CD4-positive, alpha-beta T cell (primary cell): ENCODE measurements around the gene NINJ1. TPM values are rescaled to one million over a fixed set of nuclear protein-coding genes. Genes with fewer than 3 reads are reported as not detected.
A peak's percentile ranks its signal among the peaks of the same experiment; 100 is the strongest.

Experiments
- ATAC-seq: fragments of 200-7000 bp; cut with Tn5 transposase; one replicate; pipeline ENCODE4 v1.10.0; 2022; ENCODE audit warnings: mild to moderate bottlenecking; ENCODE audit not compliant: poor library complexity
- CTCF ChIA-PET: fragments of 350-600 bp; sonication (Branson Sonifier 250); formaldehyde crosslinking; loops from one replicate; lab custom pipeline; 2021; ENCODE audit warnings: antibody characterized with exemption, inconsistent platforms; lab: Charles Lee
- POLR2A ChIA-PET: fragments of 350-600 bp; sonication (Branson Sonifier 250); formaldehyde crosslinking; loops from one replicate; lab custom pipeline; 2021; ENCODE audit warnings: antibody characterized with exemption, inconsistent platforms; lab: Charles Lee
- DNase-seq, 14 experiments: peaks; one replicate each; pipeline ENCODE4 v3.0.0-alpha.2; 2013 to 2020; ENCODE audit warnings: mixed read lengths in 2 of 14
- H3K27ac ChIP-seq, 2 donors: one replicate each; pipeline versions ENCODE4 v1.5.1 to v1.7.0; 2013; ENCODE audit warnings: low read length in 2 of 2, low read depth in 1 of 2, mild to moderate bottlenecking in 1 of 2
- H3K27me3 ChIP-seq, 2 experiments: 1 replicate in 1 of 2; 2 replicates in 1 of 2; pipeline versions ENCODE4 v1.6.1 to v1.7.0; 2013; ENCODE audit warnings: low read length in 2 of 2, control low read depth in 1 of 2, mild to moderate bottlenecking in 1 of 2, moderate library complexity in 1 of 2; ENCODE audit not compliant: insufficient read depth in 2 of 2, control insufficient read depth in 1 of 2
- H3K36me3 ChIP-seq: one replicate; pipeline ENCODE4 v1.6.1; 2013; ENCODE audit warnings: low read length, control low read depth; ENCODE audit not compliant: insufficient read depth
- H3K4me1 ChIP-seq: one replicate; pipeline ENCODE4 v1.6.1; 2013; ENCODE audit warnings: low read length, control low read depth; ENCODE audit not compliant: insufficient read depth
- H3K4me3 ChIP-seq: one replicate; pipeline ENCODE4 v1.5.1; 2013; ENCODE audit warnings: mild to moderate bottlenecking, low read length, moderate library complexity
- H3K9me3 ChIP-seq, 2 experiments: 1 replicate in 1 of 2; 2 replicates in 1 of 2; pipeline versions ENCODE4 v1.6.1 to v1.7.0; 2013; ENCODE audit warnings: low read length in 2 of 2, mild to moderate bottlenecking in 2 of 2, control low read depth in 1 of 2, moderate library complexity in 1 of 2; ENCODE audit not compliant: control insufficient read depth in 1 of 2, insufficient read depth in 1 of 2
- H3K27ac Mint-ChIP-seq: one replicate; pipeline ENCODE4 v1.8.0; 2020; ENCODE audit warnings: mixed read lengths
- H3K27me3 Mint-ChIP-seq: one replicate; pipeline ENCODE4 v1.8.0; 2021; ENCODE audit warnings: mixed read lengths
- H3K36me3 Mint-ChIP-seq: one replicate; pipeline ENCODE4 v1.8.0; 2021; ENCODE audit warnings: low read depth, mixed read lengths
- H3K4me1 Mint-ChIP-seq: one replicate; pipeline ENCODE4 v1.8.0; 2021; ENCODE audit warnings: low read depth, mixed read lengths
- H3K4me3 Mint-ChIP-seq: one replicate; pipeline ENCODE4 v1.8.0; 2020; ENCODE audit warnings: mild to moderate bottlenecking, mixed read lengths
- H3K9me3 Mint-ChIP-seq: one replicate; pipeline ENCODE4 v1.8.0; 2020; ENCODE audit warnings: mixed read lengths
- CTCF ChIP-seq: fragments of 200-600 bp; IDR thresholded peaks from one replicate; pipeline ENCODE4 v1.8.0; 2022; ENCODE audit warnings: antibody characterized with exemption, mild to moderate bottlenecking
- intact Hi-C, 2 experiments: fragments of 100-400 bp; cut with DNase I in 1 of 2; cut with micrococcal nuclease in 1 of 2; formaldehyde crosslinking; loops; one replicate each; pipeline versions ENCODE4 v1.15.1 to v1.9.0; 2023 to 2025; cut with DNase I, micrococcal nuclease
- total RNA-seq, 174 experiments: library from RNA in 2 of 174; stranded (reverse) in 2 of 174; gene quantifications; one replicate each; pipeline ENCODE4 v1.2.3 and lab custom pipeline; 2021 to 2026

The NINJ1 gene
- total RNA-seq, 2 experiments from 2014 or later: 87.8 to 87.9 TPM

- H3K4me3 Mint-ChIP-seq: no peak overlapping the region
- no peaks in the 10 kb centered on the region for H3K27me3 Mint-ChIP-seq
- H3K27ac Mint-ChIP-seq: no peak overlapping the region
- intact Hi-C loops: loop anchor here in 1 of 2 experiments (5.0 kb wide), 1 partner anchor 806 kb away; no protein-coding TSS in a partner anchor
- H3K9me3 Mint-ChIP-seq: no peaks in the 10 kb centered on the region
- ChIA-PET POLR2A (interaction anchor here (1.1 to 1.2 kb wide), 2 partner anchors 22 to 36 kb away, joined by 4 read pairs; partner anchors contain the start of gene NINJ1), CTCF (no interaction called here)
- H3K36me3 ChIP-seq: no peaks in the 10 kb centered on the region
- ATAC-seq (no peak), DNase-seq (no peak)
- no peak for TF ChIP-seq CTCF
- H3K36me3 Mint-ChIP-seq: no peaks in the 10 kb centered on the region
- H3K9me3 ChIP-seq: no peaks in the 10 kb centered on the region
- H3K4me3 ChIP-seq: no peak overlapping the region
- peaks cover 20% of the 10 kb centered on the region for H3K4me1 Mint-ChIP-seq
- H3K27ac ChIP-seq: no peak overlapping the region
- H3K27me3 ChIP-seq: no peaks in the 10 kb centered on the region
- peaks cover 15% of the 10 kb centered on the region for H3K4me1 ChIP-seq
These were observed 21.8 kb upstream of the NINJ1 start for GRCh38 chr9:93155716-93156474.

DNA sequence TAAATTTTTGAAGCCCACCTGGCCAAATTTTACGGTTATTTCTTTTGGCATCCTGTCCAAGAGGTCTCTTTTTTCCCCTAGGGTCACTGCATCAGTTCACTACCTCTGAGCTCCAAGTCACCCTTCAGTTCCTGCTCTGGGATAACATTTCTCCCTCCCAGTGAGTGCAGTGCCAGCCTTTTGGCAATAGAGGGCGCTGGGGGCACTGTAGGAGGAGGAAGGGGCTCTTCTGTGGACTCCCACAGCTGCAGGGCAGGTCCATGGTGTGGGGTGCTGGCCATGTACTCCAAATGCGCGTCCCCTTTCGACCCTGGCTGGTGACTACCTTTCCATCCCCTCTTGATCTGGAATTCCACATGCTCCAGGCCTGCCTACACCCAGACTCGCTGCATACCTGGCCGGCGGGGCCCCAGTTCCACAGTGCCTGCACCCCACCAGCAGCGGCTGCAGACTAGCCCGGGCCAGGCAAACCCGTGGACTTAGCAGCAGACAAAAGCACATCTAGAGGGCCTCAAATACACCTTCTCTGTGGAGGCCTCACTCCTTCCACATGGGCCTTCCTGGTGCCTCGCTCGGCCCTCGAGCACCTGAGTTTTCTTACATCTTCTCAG is 20.3 kb upstream of the NINJ1 start:
- DNase-seq (peak in 8 of 14 experiments; percentile 26 to 67 (median 37)), ATAC-seq (peak; percentile 79)
- ChIA-PET POLR2A (no interaction called here), CTCF (interaction anchor here (0.6 to 2.1 kb wide), 7 partner anchors 15 to 314 kb away, joined by 3 to 9 read pairs (median 4); partner anchors contain the start of gene NINJ1)
- no peaks in the 10 kb centered on the region for H3K9me3 Mint-ChIP-seq
- no peaks in the 10 kb centered on the region for H3K36me3 Mint-ChIP-seq
- Histone ChIP-seq H3K36me3 (no peaks in the 10 kb centered on the region), H3K27me3 (no peaks in the 10 kb centered on the region), H3K4me1 (peaks cover 7% of the 10 kb centered on the region), H3K9me3 (no peaks in the 10 kb centered on the region), H3K27ac (no peak overlapping the region), H3K4me3 (no peak overlapping the region)
- TF ChIP-seq CTCF: peak; percentile 36
- intact Hi-C loops: loop anchor here in 1 of 2 experiments (5.0 kb wide), 1 partner anchor 408 kb away; no protein-coding TSS in a partner anchor
- H3K4me1 Mint-ChIP-seq: peaks cover 14% of the 10 kb centered on the region
- no peak overlapping the region for H3K4me3 Mint-ChIP-seq
- no peak overlapping the region for H3K27ac Mint-ChIP-seq
- H3K27me3 Mint-ChIP-seq: no peaks in the 10 kb centered on the region

- H3K9me3 ChIP-seq: no peaks in the 10 kb centered on the region
- no peak for ATAC-seq
- no peak overlapping the region for H3K4me3 ChIP-seq
- POLR2A ChIA-PET: no interaction called here
- H3K27me3 ChIP-seq: no peaks in the 10 kb centered on the region
- H3K27ac Mint-ChIP-seq: no peak overlapping the region
- no peak overlapping the region for H3K27ac ChIP-seq
- peaks cover 17% of the 10 kb centered on the region for H3K4me1 Mint-ChIP-seq
- intact Hi-C loops: loop anchor here in 1 of 2 experiments (5.0 kb wide), 1 partner anchor 411 kb away; no protein-coding TSS in a partner anchor
- TF ChIP-seq CTCF: no peak
- no peak overlapping the region for H3K4me3 Mint-ChIP-seq
- no peaks in the 10 kb centered on the region for H3K27me3 Mint-ChIP-seq
- no peaks in the 10 kb centered on the region for H3K36me3 Mint-ChIP-seq
- no peaks in the 10 kb centered on the region for H3K36me3 ChIP-seq
- peaks cover under 1% of the 10 kb centered on the region for H3K4me1 ChIP-seq
- no peak for DNase-seq
- CTCF ChIA-PET: no interaction called here
- H3K9me3 Mint-ChIP-seq: peaks cover 3% of the 10 kb centered on the region
These were observed 17.2 kb upstream of the NINJ1 start for GRCh38 chr9:93151097-93151784.
